GM12892 (cell line): ENCODE results near the gene B4GALT7.
"Not testable (repeated sequence)": the region's sequence is repeated elsewhere in the genome, so short reads cannot be mapped to it uniquely, and the experiment has no call there.

Source experiments
- POLR2A ChIP-seq: IDR thresholded peaks from 2 replicates; pipeline ENCODE4 v1.6.1; 2011; ENCODE audit warnings: low read depth, low read length, control low read depth
- POLR2AphosphoS5 ChIP-seq: IDR thresholded peaks from 2 replicates; pipeline ENCODE4 v1.6.1; 2011; ENCODE audit warnings: low read depth, low read length, control low read depth
- TAF1 ChIP-seq: IDR thresholded peaks from 2 replicates; pipeline ENCODE4 v1.6.1; 2011; ENCODE audit warnings: low read depth, mild to moderate bottlenecking, control low read depth, low read length, borderline replicate concordance

- TF ChIP-seq POLR2A, TAF1, POLR2AphosphoS5: not testable (repeated sequence)
Observed at GRCh38 chr5:177657846-177658245, 57.9 kb downstream of the B4GALT7 start.
